GM23338 (cell line): ENCODE results near the gene SEMA6B. TPM values are rescaled to one million over a fixed set of nuclear protein-coding genes. Genes with fewer than 3 reads are reported as not detected.

Source experiments
- ATAC-seq: fragments of 200-7000 bp; cut with Tn5 transposase; 3 replicates; pipeline ENCODE4 v1.9.1; 2020
- DNase-seq: peaks from one replicate; pipeline ENCODE4 v3.0.0-alpha.2; 2015; ENCODE audit warnings: low spot score
- H2AFZ ChIP-seq: fragments of 200-600 bp; sonication (generic); 2 replicates; pipeline ENCODE4 v1.8.0; 2016; ENCODE audit warnings: antibody characterized with exemption, mild to moderate bottlenecking, moderate library complexity
- H3F3A ChIP-seq: fragments of 200-600 bp; sonication (generic); replicated peaks from 2 replicates; pipeline ENCODE4 v1.8.0; 2017; ENCODE audit warnings: antibody characterized with exemption, mixed run types, low read depth
- H3K27ac ChIP-seq: fragments of 200-600 bp; sonication (generic); 2 replicates; pipeline ENCODE4 v1.6.1; 2016; ENCODE audit warnings: low read depth
- H3K27me3 ChIP-seq: fragments of 200-600 bp; sonication (generic); 2 replicates; pipeline ENCODE4 v1.8.0; 2016; ENCODE audit warnings: mild to moderate bottlenecking, mixed run types, moderate library complexity; ENCODE audit not compliant: insufficient read depth
- H3K36me3 ChIP-seq: fragments of 200-600 bp; sonication (generic); 2 replicates; pipeline ENCODE4 v1.8.0; 2016; ENCODE audit warnings: mild to moderate bottlenecking; ENCODE audit not compliant: insufficient read depth
- H3K4me1 ChIP-seq: fragments of 200-600 bp; sonication (generic); 2 replicates; pipeline ENCODE4 v1.8.0; 2016; ENCODE audit warnings: mild to moderate bottlenecking, moderate library complexity; ENCODE audit not compliant: insufficient read depth
- H3K4me2 ChIP-seq: fragments of 200-600 bp; sonication (generic); 2 replicates; pipeline ENCODE4 v1.7.1; 2017; ENCODE audit warnings: mixed run types
- H3K4me3 ChIP-seq: fragments of 200-600 bp; sonication (generic); 2 replicates; pipeline ENCODE4 v1.6.1; 2016; ENCODE audit warnings: mixed run types
- H3K79me2 ChIP-seq: fragments of 200-600 bp; sonication (generic); replicated peaks from 2 replicates; pipeline ENCODE4 v1.8.0; 2017; ENCODE audit warnings: mild to moderate bottlenecking; ENCODE audit not compliant: insufficient read depth
- H3K9me2 ChIP-seq: fragments of 200-600 bp; sonication (generic); 2 replicates; pipeline ENCODE4 v1.8.0; 2017; ENCODE audit not compliant: insufficient read depth
- H4K20me1 ChIP-seq: fragments of 200-600 bp; sonication (generic); replicated peaks from 2 replicates; pipeline ENCODE4 v1.8.0; 2017; ENCODE audit warnings: mild to moderate bottlenecking; ENCODE audit not compliant: insufficient read depth
- H3K27ac Mint-ChIP-seq: 2 replicates; pipeline ENCODE4 v1.8.0; 2020; ENCODE audit warnings: inconsistent platforms, mild to moderate bottlenecking, moderate library complexity, mixed read lengths
- H3K27me3 Mint-ChIP-seq: 3 replicates; pipeline ENCODE4 v1.8.0; 2022; ENCODE audit warnings: low read depth, mild to moderate bottlenecking, moderate library complexity, mixed read lengths, inconsistent platforms; ENCODE audit not compliant: insufficient read depth, poor library complexity
- H3K36me3 Mint-ChIP-seq: 3 replicates; pipeline ENCODE4 v1.8.0; 2021; ENCODE audit warnings: low read depth, mild to moderate bottlenecking, inconsistent platforms, moderate library complexity, mixed read lengths
- H3K4me1 Mint-ChIP-seq: 3 replicates; pipeline ENCODE4 v1.8.0; 2020; ENCODE audit warnings: mild to moderate bottlenecking, inconsistent platforms, mixed read lengths
- H3K4me3 Mint-ChIP-seq: 3 replicates; pipeline ENCODE4 v1.8.0; 2021; ENCODE audit warnings: moderate library complexity, mild to moderate bottlenecking, inconsistent platforms, mixed read lengths
- H3K9me3 Mint-ChIP-seq: 3 replicates; pipeline ENCODE4 v1.8.0; 2020; ENCODE audit warnings: moderate library complexity, mild to moderate bottlenecking, inconsistent platforms, mixed read lengths
- CREB1 ChIP-seq: fragments of 250-450 bp; sonication (Bioruptor Pico); IDR thresholded peaks from 2 replicates; pipeline ENCODE4 v1.5.0; 2020; ENCODE audit warnings: low read depth, mild to moderate bottlenecking, moderate library complexity
- CTCF ChIP-seq, 2 experiments: fragments of 200-600 bp in 1 of 2; sonication (generic) in 1 of 2; conservative IDR thresholded peaks; 2 replicates each; pipeline versions ENCODE4 v1.5.1 to v1.6.1; 2016 to 2017; ENCODE audit warnings: antibody characterized with exemption in 2 of 2, low read depth in 2 of 2, mild to moderate bottlenecking in 2 of 2, moderate library complexity in 1 of 2
- ETS1 ChIP-seq: IDR thresholded peaks from 2 replicates; pipeline ENCODE4 v1.6.1; 2016; ENCODE audit warnings: antibody characterized with exemption
- JUNB ChIP-seq: IDR thresholded peaks from one replicate; pipeline ENCODE4 v1.6.1; 2016; ENCODE audit warnings: antibody characterized with exemption; ENCODE audit not compliant: unreplicated experiment
- NANOG ChIP-seq: IDR thresholded peaks from 2 replicates; pipeline ENCODE4 v1.6.1; 2016; ENCODE audit warnings: antibody characterized with exemption, borderline replicate concordance
- POLR2AphosphoS5 ChIP-seq: IDR thresholded peaks from 2 replicates; pipeline ENCODE4 v1.6.1; 2016; ENCODE audit warnings: antibody characterized with exemption, low read depth
- REST ChIP-seq: IDR thresholded peaks from one replicate; pipeline ENCODE4 v1.6.1; 2018; ENCODE audit warnings: antibody characterized with exemption; ENCODE audit not compliant: unreplicated experiment
- ZNF114 ChIP-seq: fragments of 250-450 bp; sonication (Bioruptor Pico); IDR thresholded peaks from 2 replicates; pipeline ENCODE4 v1.5.0; 2020; ENCODE audit warnings: mild to moderate bottlenecking, moderate library complexity
- ZNF331 ChIP-seq: fragments of 250-450 bp; sonication (Bioruptor Pico); IDR thresholded peaks from 2 replicates; pipeline ENCODE4 v1.5.0; 2020; ENCODE audit warnings: low read depth, mild to moderate bottlenecking, moderate library complexity
- polyA plus RNA-seq: library from polyadenylated mRNA; unstranded; fragments of >200 nt; fragmentation: Nextera tagmentation; extraction: Ambion mirVana; gene quantifications from 2 replicates; pipeline ENCODE4 v1.2.1, GENCODE V29; 2016
- total RNA-seq: library from RNA; depleted of rRNA; stranded (reverse); fragments of >200 nt; shearing (Covaris generic); gene quantifications from 2 replicates; pipeline ENCODE4 v1.2.3, GENCODE V29; 2014

SEMA6B gene
- total and polyA plus RNA-seq, 2 experiments from 2014 or later = 5.3 to 42.7 TPM

- TF ChIP-seq REST = no peak
These were observed 60.8 kb downstream of the SEMA6B start (continued) for GRCh38 chr19:4498694-4499093.

GRCh38 chr19:4497770-4498389 is 61.6 kb downstream of the SEMA6B start:
- Histone ChIP-seq H3K27ac (no peak overlapping the region), H3K27me3 (no peaks in the 10 kb centered on the region), H3F3A (no peaks in the 10 kb centered on the region), H2AFZ (no peak overlapping the region), H3K9me2 (no peaks in the 10 kb centered on the region), H4K20me1 (no peaks in the 10 kb centered on the region; the same call in 1 of the 2 replicates), H3K36me3 (peaks cover 10% of the 10 kb centered on the region; the same call in 1 of the 2 replicates), H3K4me3 (no peak overlapping the region), H3K4me1 (no peaks in the 10 kb centered on the region), H3K79me2 (no peaks in the 10 kb centered on the region), H3K4me2 (no peak overlapping the region)
- H3K9me3 Mint-ChIP-seq = no peaks in the 10 kb centered on the region
- DNase-seq (no peak), ATAC-seq (no peak)
- no peak overlapping the region for H3K4me3 Mint-ChIP-seq
- peaks cover 6% of the 10 kb centered on the region for H3K27me3 Mint-ChIP-seq
- no peak overlapping the region for H3K27ac Mint-ChIP-seq
- H3K36me3 Mint-ChIP-seq = peaks cover 29% of the 10 kb centered on the region
- no peaks in the 10 kb centered on the region for H3K4me1 Mint-ChIP-seq
- TF ChIP-seq ZNF114 (CRISPR knock-in tag) (no peak), POLR2AphosphoS5 (no peak), ETS1 (no peak), CTCF (conservative IDR thresholded peaks at IDR 0.05; ENCODE audit: low read depth in 2 of 2) (no peak), CREB1 (CRISPR knock-in tag) (no peak), JUNB (no peak), ZNF331 (CRISPR knock-in tag) (no peak), NANOG (no peak), REST (no peak)
